HuH-7.5 (cell line): ENCODE measurements around the gene USP1.

ENCODE experiments used
- DNase-seq: peaks from one replicate; pipeline ENCODE4 v3.0.0; 2011; ENCODE audit warnings: low spot score

The USP1 gene

DNA sequence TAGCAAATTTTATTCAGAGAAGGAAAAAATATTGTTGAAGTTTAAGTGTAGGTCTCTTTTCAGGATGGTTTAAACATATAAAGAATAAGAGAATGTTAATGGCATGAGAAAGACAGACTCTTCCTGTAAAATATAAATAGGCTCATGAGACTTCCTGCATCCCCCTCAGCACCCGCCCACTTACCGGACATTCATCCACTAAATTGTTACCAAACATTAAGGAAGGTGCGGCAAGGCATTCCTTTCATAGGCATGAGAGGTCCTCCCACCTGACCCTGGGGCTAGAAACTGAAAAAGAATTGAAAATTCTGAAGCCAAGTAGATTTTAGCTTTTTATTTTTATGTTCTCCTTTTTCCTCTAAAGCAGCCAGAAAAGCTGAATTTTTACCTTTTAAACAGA lies 10.6 kb upstream of the USP1 start:
- no peak for DNase-seq

GRCh38 chr1:62426794-62427193 lies 10.1 kb upstream of the USP1 start:
- no peak for DNase-seq

DNA sequence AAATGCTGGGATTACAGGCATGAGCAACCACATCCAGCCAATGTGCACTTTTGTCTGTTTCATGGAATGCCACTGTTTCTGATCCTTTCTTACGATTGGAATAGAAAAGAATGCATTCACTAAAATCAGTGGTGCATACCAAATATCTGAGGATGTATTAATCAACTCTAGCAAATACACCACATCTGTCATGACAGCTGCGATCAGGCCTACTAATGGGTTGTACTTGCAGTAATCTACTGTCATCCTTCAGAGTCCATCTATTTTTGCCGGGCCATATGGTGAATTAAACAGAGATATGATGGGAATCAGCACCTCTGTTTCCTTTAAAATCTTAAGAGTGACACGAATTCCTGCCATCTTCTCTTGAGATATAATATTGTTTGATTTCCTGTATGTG lies 8.5 kb upstream of the USP1 start:
- no peak for DNase-seq

GRCh38 chr1:62429581-62429980 lies 7.3 kb upstream of the USP1 start:
- no peak for DNase-seq

GRCh38 chr1:62433861-62434617 lies 2.8 kb upstream of the USP1 start:
- DNase-seq, result no peak

GRCh38 chr1:62434618-62435001 lies 2.2 kb upstream of the USP1 start:
- DNase-seq, result no peak

DNA sequence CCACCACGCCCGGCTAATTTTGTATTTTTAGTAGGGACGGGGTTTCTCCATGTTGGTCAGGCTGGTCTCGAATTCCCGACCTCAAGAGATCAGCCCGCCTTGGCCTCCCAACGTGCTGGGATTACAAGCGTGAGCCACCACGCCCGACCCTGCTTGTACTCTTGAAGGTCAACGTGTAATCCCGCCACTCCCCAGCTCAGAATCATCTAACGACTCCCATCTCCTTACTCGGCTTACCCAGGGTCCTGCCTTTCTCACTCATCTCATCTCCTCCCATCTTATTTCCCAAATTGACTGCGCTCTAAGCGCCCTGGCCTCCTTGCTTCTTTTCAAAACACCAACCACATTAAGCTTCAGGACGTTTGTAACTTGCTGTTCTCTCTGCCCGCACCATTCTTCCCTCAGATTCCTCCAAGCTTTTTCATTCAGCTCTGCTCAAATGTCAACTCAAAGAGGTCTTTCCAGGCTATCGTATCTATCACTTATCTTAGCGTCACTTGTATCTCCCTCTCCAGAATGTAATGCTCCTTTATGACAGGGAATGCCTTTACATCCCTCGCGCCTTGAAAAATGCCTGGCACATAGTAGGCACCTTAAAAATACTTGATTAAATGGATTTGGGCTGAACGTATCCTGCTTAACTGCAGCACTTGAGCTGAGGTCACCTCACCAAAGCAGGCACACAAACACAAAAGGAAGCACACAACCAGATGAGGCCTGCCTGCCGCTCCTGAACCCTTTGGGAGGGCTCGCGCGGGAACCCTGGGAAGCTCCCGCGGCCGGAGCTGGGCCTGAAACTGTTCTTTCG lies 1.4 kb upstream of the USP1 start:
- no peak for DNase-seq

DNA sequence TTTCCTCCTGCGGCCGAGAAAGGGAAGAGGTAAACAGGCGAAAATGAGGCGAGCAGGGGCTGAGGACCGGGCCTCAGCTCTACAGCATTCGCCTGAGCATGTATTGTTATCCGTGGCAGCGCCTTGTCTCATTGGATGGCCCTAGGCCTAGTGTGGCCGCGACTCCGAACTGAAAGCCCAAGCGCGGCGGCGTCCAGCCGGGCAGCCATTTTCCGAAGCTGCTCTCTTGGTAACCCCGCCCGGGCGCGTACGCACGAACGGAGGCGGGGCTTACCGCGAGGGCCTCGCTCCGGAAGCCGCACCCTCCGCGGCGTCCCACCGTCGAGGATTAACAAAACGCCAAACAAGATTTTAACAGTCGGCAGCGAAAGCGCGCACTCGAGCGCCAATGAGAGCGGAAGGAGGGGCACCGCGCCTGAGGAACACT lies 797 bp upstream of the USP1 start:
- no peak for DNase-seq

DNA sequence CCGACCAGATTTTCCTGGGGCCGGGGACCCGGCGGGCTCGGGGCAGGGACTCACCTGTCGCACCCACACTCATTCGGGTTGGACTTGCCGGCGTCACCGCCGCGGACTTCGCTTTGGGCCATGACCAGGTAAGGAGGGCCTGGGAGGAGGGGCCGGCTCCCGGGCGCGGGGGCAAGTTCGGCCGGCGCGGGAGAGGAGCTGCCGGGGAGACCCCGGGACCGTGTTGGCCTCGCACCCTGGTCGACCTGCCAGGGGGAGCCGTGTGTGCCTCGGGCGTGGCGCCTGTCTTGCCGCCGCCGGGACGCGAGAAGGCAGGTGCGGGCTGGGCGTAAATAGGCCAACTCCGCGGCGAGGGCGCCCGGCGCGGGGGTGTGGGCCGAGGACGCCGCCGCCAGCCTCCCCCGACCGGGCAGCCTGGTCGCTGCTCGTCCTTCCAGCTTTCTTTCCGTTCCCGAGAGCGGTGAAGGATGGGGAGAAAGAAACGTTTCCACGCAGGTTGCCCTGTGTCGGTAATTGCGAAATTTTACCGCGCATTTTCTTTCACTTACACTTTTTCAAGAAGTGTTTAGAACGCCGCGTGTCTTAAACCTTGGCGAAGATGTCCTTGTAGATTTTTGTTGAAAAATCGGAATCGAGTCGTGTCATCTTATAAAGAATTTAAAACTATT lies 558 bp downstream of the USP1 start:
- no peak for DNase-seq

DNA sequence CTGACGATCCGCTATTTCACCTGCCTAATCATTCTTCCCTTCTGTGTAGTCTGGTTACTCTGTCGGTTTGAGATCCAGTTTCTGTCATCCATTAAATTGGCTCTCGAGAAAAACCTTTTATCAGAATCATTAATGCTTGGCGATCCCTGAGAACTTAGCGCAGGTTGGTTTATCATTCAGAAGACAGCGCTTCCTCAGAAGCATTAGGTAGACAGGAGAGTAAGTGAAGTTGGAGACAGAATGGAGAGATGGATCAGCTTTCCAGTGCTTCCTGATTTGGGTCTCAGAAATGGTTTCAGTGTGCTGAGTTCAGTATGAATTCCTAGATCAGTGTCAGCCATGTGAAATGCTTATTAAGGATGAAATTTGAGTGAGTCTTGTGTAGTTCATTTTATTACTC lies 1.3 kb downstream of the USP1 start:
- DNase-seq, result no peak

DNA sequence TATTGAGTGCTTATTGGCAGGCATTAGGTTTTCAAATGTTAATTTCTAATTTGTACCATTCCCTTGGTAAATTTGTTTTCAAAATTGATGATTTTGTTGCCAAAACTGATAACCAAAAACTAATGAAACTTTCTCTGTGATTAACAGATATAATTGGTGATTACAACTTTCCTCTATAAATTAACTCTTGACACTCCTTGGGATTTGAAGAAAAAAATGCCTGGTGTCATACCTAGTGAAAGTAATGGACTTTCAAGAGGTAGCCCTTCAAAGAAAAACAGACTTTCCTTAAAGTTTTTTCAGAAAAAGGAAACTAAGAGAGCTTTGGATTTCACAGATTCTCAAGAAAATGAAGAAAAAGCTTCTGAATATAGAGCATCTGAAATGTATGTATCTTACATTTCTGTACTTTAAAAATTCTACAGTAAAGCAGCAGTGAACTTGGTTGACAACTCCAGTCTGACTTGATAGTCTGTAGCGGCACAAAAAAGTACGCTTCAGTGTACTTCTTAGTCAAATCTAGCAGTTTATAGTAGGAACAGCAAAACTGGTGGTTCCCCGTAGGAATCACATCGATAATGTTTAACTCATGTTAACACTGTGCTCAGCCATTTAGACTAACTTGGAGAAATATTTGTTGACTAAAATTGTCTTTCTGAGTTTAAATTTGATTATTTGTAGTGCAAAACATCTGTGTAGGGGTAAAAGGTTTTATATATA lies 3.0 kb downstream of the USP1 start:
- peak; percentile 18 for DNase-seq

GRCh38 chr1:62444701-62445100 lies 7.9 kb downstream of the USP1 start:
- DNase-seq, result no peak

GRCh38 chr1:62448221-62448933 lies 11.5 kb downstream of the USP1 start:
- no peak for DNase-seq

- DNase-seq, result no peak
These were observed 13.5 kb downstream of the USP1 start for GRCh38 chr1:62450301-62450700.

- DNase-seq, result no peak
These were observed 16.1 kb downstream of the USP1 start for GRCh38 chr1:62452951-62453350.

- no peak for DNase-seq
These were observed 21.1 kb downstream of the USP1 start for GRCh38 chr1:62457955-62458354.

- no peak for DNase-seq
These were observed 25.5 kb downstream of the USP1 start for GRCh38 chr1:62462370-62462769.

DNA sequence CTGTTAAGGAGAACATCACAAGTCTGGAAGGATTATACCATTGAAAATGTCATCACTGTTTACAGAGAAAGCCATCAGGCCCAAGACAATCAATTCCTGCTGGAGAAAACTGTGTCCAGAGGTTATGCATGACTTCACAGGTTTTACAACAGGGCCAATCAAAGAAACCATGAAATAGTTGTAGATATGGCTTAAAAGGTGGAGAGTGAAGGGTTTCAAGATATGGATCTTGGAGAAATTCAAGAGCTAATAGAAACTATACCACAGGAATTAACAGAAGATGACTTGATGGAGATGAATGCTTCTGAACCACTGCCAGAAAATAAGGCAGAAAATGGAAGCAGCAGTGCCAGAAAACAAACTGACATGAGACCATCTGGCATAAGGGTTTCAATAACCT lies 30.2 kb downstream of the USP1 start:
- DNase-seq, result no peak

- DNase-seq, result no peak
These were observed 39.8 kb downstream of the USP1 start for GRCh38 chr1:62476525-62477219.

- DNase-seq, result no peak
These were observed 44.8 kb downstream of the USP1 start for GRCh38 chr1:62481681-62482080.

- no peak for DNase-seq
These were observed 48.1 kb downstream of the USP1 start for GRCh38 chr1:62484824-62485468.
